CD4-positive, alpha-beta memory T cell (primary cell): ENCODE measurements around the gene DUSP9. TPM values are rescaled to one million over a fixed set of nuclear protein-coding genes. Genes with fewer than 3 reads are reported as not detected.

Source experiments
- CTCF ChIA-PET: fragments of 350-600 bp; sonication (Branson Sonifier 250); formaldehyde crosslinking; loops from one replicate; lab custom pipeline; 2021; ENCODE audit warnings: inconsistent platforms; ENCODE audit not compliant: partially characterized antibody; lab: Charles Lee
- POLR2A ChIA-PET: fragments of 350-600 bp; sonication (Branson Sonifier 250); formaldehyde crosslinking; loops from one replicate; lab custom pipeline; 2021; ENCODE audit not compliant: partially characterized antibody; lab: Charles Lee
- DNase-seq, 5 donors: peaks; one replicate each; pipeline versions ENCODE4 v3.0.0 to v3.0.0-alpha.2; 2020 to 2022; ENCODE audit warnings: mixed read lengths in 1 of 5
- H3K27ac ChIP-seq: one replicate; pipeline ENCODE4 v1.7.0; 2013; ENCODE audit warnings: low read depth, low read length
- H3K27me3 ChIP-seq: 2 replicates; pipeline ENCODE4 v1.7.0; 2013; ENCODE audit warnings: mild to moderate bottlenecking, low read length, moderate library complexity; ENCODE audit not compliant: insufficient read depth
- H3K36me3 ChIP-seq: 2 replicates; pipeline ENCODE4 v1.7.0; 2013; ENCODE audit warnings: mild to moderate bottlenecking, low read length, moderate library complexity; ENCODE audit not compliant: insufficient read depth
- H3K4me1 ChIP-seq: 2 replicates; pipeline ENCODE4 v1.7.0; 2013; ENCODE audit warnings: mild to moderate bottlenecking, low read length, moderate library complexity; ENCODE audit not compliant: insufficient read depth
- H3K4me3 ChIP-seq, 2 donors: one replicate each; pipeline ENCODE4 v1.7.0; 2013; ENCODE audit warnings: low read length in 2 of 2, mild to moderate bottlenecking in 1 of 2
- H3K9me3 ChIP-seq, 2 donors: one replicate each; pipeline ENCODE4 v1.7.0; 2013; ENCODE audit warnings: low read length in 2 of 2, control low read depth in 1 of 2; ENCODE audit not compliant: control insufficient read depth in 1 of 2
- H3K27ac Mint-ChIP-seq, 7 donors: one replicate each; pipeline ENCODE4 v1.8.0; 2020 to 2021; ENCODE audit warnings: mixed read lengths in 7 of 7, mild to moderate bottlenecking in 6 of 7, inconsistent platforms in 3 of 7, moderate library complexity in 3 of 7
- H3K27me3 Mint-ChIP-seq, 2 donors: one replicate each; pipeline ENCODE4 v1.8.0; 2020 to 2021; ENCODE audit warnings: mixed read lengths in 2 of 2
- H3K36me3 Mint-ChIP-seq, 2 donors: one replicate each; pipeline ENCODE4 v1.8.0; 2020 to 2021; ENCODE audit warnings: mixed read lengths in 2 of 2, inconsistent platforms in 1 of 2, mild to moderate bottlenecking in 1 of 2
- H3K4me1 Mint-ChIP-seq, 4 donors: one replicate each; pipeline ENCODE4 v1.8.0; 2020 to 2021; ENCODE audit warnings: mixed read lengths in 4 of 4, mild to moderate bottlenecking in 1 of 4
- H3K4me3 Mint-ChIP-seq, 8 donors: one replicate each; pipeline ENCODE4 v1.8.0; 2020 to 2021; ENCODE audit warnings: mixed read lengths in 8 of 8, mild to moderate bottlenecking in 7 of 8, moderate library complexity in 6 of 8, inconsistent platforms in 3 of 8
- H3K9me3 Mint-ChIP-seq, 8 donors: one replicate each; pipeline ENCODE4 v1.8.0; 2020 to 2021; ENCODE audit warnings: mixed read lengths in 8 of 8, mild to moderate bottlenecking in 5 of 8, inconsistent platforms in 3 of 8, moderate library complexity in 1 of 8
- intact Hi-C: fragments of 100-400 bp; cut with micrococcal nuclease; formaldehyde crosslinking; loops from one replicate; pipeline ENCODE4 v1.15.1; 2023
- polyA plus RNA-seq, 2 donors: library from polyadenylated mRNA; unstranded; fragments of 300-500 nt; fragmentation: Illumina TruSeq; gene quantifications; one replicate each; pipeline ENCODE4 v1.2.3, GENCODE V29; 2021
- total RNA-seq, 2 experiments: library from RNA; stranded (reverse); gene quantifications; one replicate each; pipeline ENCODE4 v1.2.3, GENCODE V29; 2021

Gene DUSP9, protein sequence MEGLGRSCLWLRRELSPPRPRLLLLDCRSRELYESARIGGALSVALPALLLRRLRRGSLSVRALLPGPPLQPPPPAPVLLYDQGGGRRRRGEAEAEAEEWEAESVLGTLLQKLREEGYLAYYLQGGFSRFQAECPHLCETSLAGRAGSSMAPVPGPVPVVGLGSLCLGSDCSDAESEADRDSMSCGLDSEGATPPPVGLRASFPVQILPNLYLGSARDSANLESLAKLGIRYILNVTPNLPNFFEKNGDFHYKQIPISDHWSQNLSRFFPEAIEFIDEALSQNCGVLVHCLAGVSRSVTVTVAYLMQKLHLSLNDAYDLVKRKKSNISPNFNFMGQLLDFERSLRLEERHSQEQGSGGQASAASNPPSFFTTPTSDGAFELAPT
- total RNA-seq = not detected
- polyA plus RNA-seq = not detected

- Mint-ChIP-seq H3K4me1 (peaks cover 5 to 11% (median 6%) of the 10 kb centered on the region in 4 donors), H3K4me3 (peak within 1 kb of the TSS in 3 of 8 donors; percentile 9 to 66 (median 66)), H3K9me3 (peaks cover 0 to 3% (median 0%) of the 10 kb centered on the region in 8 donors), H3K27me3 (peaks cover 8 to 11% of the 10 kb centered on the region in 2 donors), H3K36me3 (no peaks in the 10 kb centered on the region), H3K27ac (no peak within 1 kb of the TSS)
- H3K36me3 ChIP-seq = no peaks in the 10 kb centered on the region
- CTCF ChIA-PET = interaction anchor here (0.7 to 6.2 kb wide), 4 partner anchors 20 to 139 kb away, joined by 3 to 33 read pairs (median 10); no protein-coding TSS in a partner anchor
- H3K27ac ChIP-seq = no peak within 1 kb of the TSS
- H3K9me3 ChIP-seq = no peaks in the 10 kb centered on the region
- DNase-seq = no peak
- peaks cover 6% of the 10 kb centered on the region for H3K4me1 ChIP-seq
- peaks cover 7% of the 10 kb centered on the region for H3K27me3 ChIP-seq
- POLR2A ChIA-PET = no interaction called here
- intact Hi-C loops = no loop called here
- no peak within 1 kb of the TSS for H3K4me3 ChIP-seq
Measured at GRCh38 chrX:153646620-153647373, at the start of gene DUSP9. DUSP9 (plus strand) TSS chrX:153647203; CDS start chrX:153647954, 751 bp downstream.

GRCh38 chrX:153598541-153599191 is 48.3 kb upstream of the DUSP9 start, which contains the start of gene CCNQ:
CCNQ (minus strand) TSS chrX:153599139; CDS start chrX:153599073, 66 bp downstream.
- H3K27ac ChIP-seq = peak within 1 kb of the TSS; percentile 65
- no peaks in the 10 kb centered on the region for H3K9me3 ChIP-seq
- H3K36me3 ChIP-seq = peaks cover 14% of the 10 kb centered on the region
- H3K4me1 ChIP-seq = peaks cover 45% of the 10 kb centered on the region
- ChIA-PET POLR2A (interaction anchor here (1.5 to 3.1 kb wide), 2 partner anchors 11 to 15 kb away, joined by 4 to 25 read pairs; no protein-coding TSS in a partner anchor), CTCF (interaction anchor here (4.4 kb wide), 1 partner anchor 11 kb away, joined by 42 read pairs; no protein-coding TSS in a partner anchor)
- Mint-ChIP-seq H3K4me1 (peaks cover 19 to 63% (median 38%) of the 10 kb centered on the region in 4 donors), H3K27ac (peak within 1 kb of the TSS; percentile 54 to 88 (median 80)), H3K36me3 (peaks cover 6 to 20% of the 10 kb centered on the region in 2 donors), H3K4me3 (peak within 1 kb of the TSS; percentile 88 to 94 (median 90)), H3K9me3 (no peaks in the 10 kb centered on the region), H3K27me3 (no peaks in the 10 kb centered on the region)
- intact Hi-C loops = loop anchor here (1.0 to 2.0 kb wide), 2 partner anchors 12 to 16 kb away; no protein-coding TSS in a partner anchor
- peak in 1 of 5 donors; percentile 20 for DNase-seq
- no peaks in the 10 kb centered on the region for H3K27me3 ChIP-seq
- H3K4me3 ChIP-seq = peak within 1 kb of the TSS; percentile 42 to 63

DNA sequence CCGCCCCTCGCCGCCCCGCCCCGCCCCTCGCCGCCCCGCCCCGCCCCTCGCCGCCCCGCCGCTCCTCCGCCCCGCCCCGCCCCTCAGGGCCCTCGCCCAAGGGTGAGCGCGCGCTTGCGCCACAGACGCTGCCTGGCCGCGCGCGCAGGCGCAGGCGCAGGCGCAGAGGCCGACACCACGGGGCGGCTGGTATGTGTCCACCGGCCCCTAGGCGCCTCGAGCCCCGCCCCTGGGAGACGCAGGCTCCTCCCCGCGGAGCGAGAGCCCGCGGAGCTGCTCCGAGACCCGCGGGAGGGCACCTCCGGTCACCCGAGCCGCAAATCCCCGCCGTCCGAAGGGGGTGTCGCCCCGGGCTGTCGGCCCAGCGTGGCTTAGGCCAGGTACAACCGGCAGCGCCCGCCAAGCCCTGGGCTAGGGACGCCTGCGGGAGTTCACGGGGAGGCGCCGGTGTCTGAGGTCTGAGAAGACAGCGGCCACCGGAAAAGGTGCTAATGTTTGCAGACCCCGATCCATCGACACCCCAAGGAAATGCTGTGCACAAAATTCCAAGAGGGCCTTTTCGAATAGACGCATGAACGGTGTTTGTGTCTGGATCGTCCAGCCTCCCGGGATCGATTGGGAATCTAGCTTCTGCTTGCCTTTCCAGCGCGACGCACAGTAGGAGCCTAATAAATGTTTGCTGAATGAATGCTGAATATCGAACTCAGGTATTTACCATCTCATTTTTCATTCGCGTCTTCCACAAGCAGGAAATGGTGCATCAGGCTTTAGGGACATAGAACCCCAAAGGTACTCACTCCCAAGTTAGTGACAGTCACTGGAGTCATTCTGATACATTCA is 47.6 kb upstream of the DUSP9 start:
- no peaks in the 10 kb centered on the region for H3K27me3 Mint-ChIP-seq
- Histone ChIP-seq H3K9me3 (no peaks in the 10 kb centered on the region), H3K36me3 (peaks cover 9% of the 10 kb centered on the region), H3K27me3 (no peaks in the 10 kb centered on the region), H3K27ac (peak overlapping the region; percentile 65), H3K4me1 (peaks cover 53% of the 10 kb centered on the region), H3K4me3 (peak overlapping the region; percentile 42 to 50)
- peak; percentile 82 to 87 (median 85) for DNase-seq
- ChIA-PET CTCF (interaction anchor here (0.8 to 4.4 kb wide), 5 partner anchors 10 to 63 kb away, joined by 3 to 42 read pairs (median 3); no protein-coding TSS in a partner anchor), POLR2A (interaction anchor here (0.6 to 3.1 kb wide), 3 partner anchors 11 to 43 kb away, joined by 3 to 25 read pairs (median 11); no protein-coding TSS in a partner anchor)
- no peaks in the 10 kb centered on the region for H3K9me3 Mint-ChIP-seq
- H3K36me3 Mint-ChIP-seq = peaks cover 6 to 18% of the 10 kb centered on the region in 2 donors
- H3K27ac Mint-ChIP-seq = peak overlapping the region in 6 of 7 donors; percentile 29 to 88 (median 78)
- peaks cover 21 to 67% (median 41%) of the 10 kb centered on the region in 4 donors for H3K4me1 Mint-ChIP-seq
- peak overlapping the region; percentile 88 to 94 (median 90) for H3K4me3 Mint-ChIP-seq
- intact Hi-C loops = loop anchor here (1.0 to 2.0 kb wide), 2 partner anchors 11 to 17 kb away; no protein-coding TSS in a partner anchor

DNA sequence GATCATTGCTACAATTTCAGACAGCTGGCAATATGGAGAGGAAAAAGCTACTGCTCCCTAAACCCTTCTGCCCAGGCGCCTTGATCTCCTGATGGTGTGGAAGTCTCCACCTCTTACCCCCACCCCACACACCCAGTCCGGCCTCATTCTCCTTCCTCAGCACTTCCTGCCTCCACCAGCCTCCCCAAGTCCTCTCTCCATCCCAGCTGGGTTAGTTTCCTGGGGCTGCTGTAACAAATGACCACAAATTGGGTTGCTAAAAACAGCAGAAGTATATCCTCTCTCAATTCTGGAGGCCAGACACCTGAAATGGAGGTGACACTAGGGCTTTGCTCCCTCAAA is 47.0 kb upstream of the DUSP9 start:
- H3K4me3 ChIP-seq = peak overlapping the region; percentile 42 to 50
- peaks cover 21 to 71% (median 42%) of the 10 kb centered on the region in 4 donors for H3K4me1 Mint-ChIP-seq
- intact Hi-C loops = no loop called here

DNA sequence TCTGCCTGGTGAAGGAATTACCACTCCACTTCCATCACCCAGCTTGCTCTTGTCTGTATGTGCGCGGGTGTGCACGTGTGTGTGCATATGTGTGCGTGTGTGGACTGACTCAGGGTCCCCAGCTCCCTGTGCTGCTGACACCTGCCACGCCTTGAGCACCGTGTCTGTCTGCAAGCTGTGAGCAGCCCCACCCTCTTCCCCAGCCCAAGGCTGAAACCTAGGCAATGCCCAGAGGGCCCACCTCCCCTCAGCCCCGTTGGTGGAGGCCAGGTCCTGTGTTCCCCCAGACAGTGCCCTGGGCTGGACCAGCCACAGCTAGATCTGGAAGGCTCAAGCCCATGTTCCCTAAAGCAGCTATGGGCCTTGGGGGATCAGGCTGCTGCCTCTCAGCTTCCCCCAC is 46.1 kb upstream of the DUSP9 start:
- Histone ChIP-seq H3K4me3 (no peak overlapping the region), H3K4me1 (peaks cover 53% of the 10 kb centered on the region), H3K27me3 (no peaks in the 10 kb centered on the region), H3K9me3 (no peaks in the 10 kb centered on the region), H3K27ac (no peak overlapping the region), H3K36me3 (no peaks in the 10 kb centered on the region)
- intact Hi-C loops = no loop called here
- ChIA-PET CTCF (interaction anchor here (1.2 to 4.4 kb wide), 3 partner anchors 9 to 61 kb away, joined by 3 to 42 read pairs (median 6); no protein-coding TSS in a partner anchor), POLR2A (interaction anchor here (1.0 to 3.1 kb wide), 3 partner anchors 9 to 18 kb away, joined by 3 to 25 read pairs (median 11); no protein-coding TSS in a partner anchor)
- Mint-ChIP-seq H3K4me3 (peak overlapping the region in 6 of 8 donors; percentile 46 to 93 (median 74)), H3K27me3 (no peaks in the 10 kb centered on the region), H3K36me3 (peaks cover 2 to 14% of the 10 kb centered on the region in 2 donors), H3K9me3 (no peaks in the 10 kb centered on the region), H3K4me1 (peaks cover 21 to 66% (median 40%) of the 10 kb centered on the region in 4 donors), H3K27ac (no peak overlapping the region)
- no peak for DNase-seq

More for the DNA sequence above, 47.0 kb upstream of the DUSP9 start:
- no peaks in the 10 kb centered on the region for H3K9me3 ChIP-seq
- Mint-ChIP-seq H3K9me3 (no peaks in the 10 kb centered on the region), H3K27me3 (no peaks in the 10 kb centered on the region), H3K36me3 (peaks cover 6 to 18% of the 10 kb centered on the region in 2 donors), H3K4me3 (peak overlapping the region; percentile 88 to 94 (median 90)), H3K27ac (peak overlapping the region; percentile 54 to 88 (median 85))
- peak overlapping the region; percentile 65 for H3K27ac ChIP-seq
- peaks cover 53% of the 10 kb centered on the region for H3K4me1 ChIP-seq
- H3K36me3 ChIP-seq = peaks cover 5% of the 10 kb centered on the region
- ChIA-PET CTCF (interaction anchor here (0.8 to 4.4 kb wide), 5 partner anchors 10 to 63 kb away, joined by 3 to 42 read pairs (median 3); no protein-coding TSS in a partner anchor), POLR2A (interaction anchor here (1.0 to 3.1 kb wide), 3 partner anchors 10 to 17 kb away, joined by 3 to 25 read pairs (median 11); no protein-coding TSS in a partner anchor)
- DNase-seq = no peak
- no peaks in the 10 kb centered on the region for H3K27me3 ChIP-seq
